DLD1 (cell line): Measurements from ENCODE around the gene SERPINH1.

Experiments
- in situ Hi-C: cut with HindIII; loops from 2 replicates; pipeline ENCODE4 v1.10.0; 2017; ENCODE audit warnings: low sequenced_read_pairs

SERPINH1 gene

DNA sequence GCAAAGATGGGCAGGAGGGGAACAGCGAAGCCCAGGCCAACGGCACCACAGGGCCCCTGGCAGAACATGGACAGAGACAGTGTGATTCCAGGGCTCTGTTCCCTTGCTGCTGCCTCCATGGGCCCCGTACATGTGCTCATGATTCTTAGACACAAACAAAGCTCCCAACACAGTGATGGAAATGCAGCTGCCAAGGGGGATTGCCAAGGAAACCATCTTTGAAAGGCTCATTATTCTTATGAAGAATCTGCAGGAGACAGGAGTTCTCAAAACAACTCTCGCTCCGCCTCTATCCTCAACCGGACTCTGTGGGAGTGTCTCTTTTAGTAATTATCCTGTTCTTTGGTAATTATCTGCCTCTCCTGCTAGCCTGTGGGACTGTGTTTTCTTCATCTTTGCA lies 32.2 kb downstream of the SERPINH1 start:
- in situ Hi-C loops: no loop called here

DNA sequence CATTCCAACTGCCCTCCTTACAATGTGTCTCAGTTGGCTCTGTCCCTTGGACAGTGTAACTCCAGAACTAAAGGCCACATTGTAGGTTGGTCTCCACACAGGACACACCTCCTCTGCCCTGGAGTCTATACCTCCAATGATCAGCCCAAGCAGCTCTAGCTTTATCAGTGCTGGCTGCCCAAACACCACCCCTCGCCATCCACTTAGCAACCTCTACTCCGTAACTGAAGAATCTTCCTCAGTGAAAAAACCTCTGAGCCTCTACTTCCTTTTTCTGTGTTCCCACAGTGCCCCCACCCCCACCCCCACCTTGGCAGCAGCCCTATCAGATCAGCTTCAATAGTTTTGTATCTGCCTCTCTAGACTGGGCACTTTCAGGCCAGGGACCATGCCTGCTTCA lies 33.4 kb downstream of the SERPINH1 start:
- in situ Hi-C loops: loop anchor here (5.0 kb wide), 1 partner anchor 73 kb away; no protein-coding TSS in a partner anchor

DNA sequence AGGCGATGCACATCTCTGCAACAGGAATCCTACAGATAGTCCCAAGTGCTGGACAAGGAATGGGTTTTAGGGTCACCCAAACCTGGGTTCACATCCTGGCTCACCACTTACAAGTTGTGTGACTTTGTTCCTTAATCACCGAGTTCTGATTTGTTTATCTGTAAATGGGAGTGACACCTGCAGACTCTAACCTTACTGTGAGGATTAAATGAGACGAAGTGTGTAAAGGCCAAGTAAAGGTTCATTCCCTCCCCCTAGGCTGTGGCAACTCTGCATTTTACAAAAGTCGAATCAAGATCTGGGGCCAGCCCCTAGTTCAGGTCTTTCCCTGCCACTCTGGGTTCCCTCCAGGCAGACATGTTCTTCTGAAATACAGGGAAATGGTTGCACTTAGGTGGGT lies 34.9 kb downstream of the SERPINH1 start:
- in situ Hi-C loops: loop anchor here (5.0 kb wide), 1 partner anchor 75 kb away; no protein-coding TSS in a partner anchor

DNA sequence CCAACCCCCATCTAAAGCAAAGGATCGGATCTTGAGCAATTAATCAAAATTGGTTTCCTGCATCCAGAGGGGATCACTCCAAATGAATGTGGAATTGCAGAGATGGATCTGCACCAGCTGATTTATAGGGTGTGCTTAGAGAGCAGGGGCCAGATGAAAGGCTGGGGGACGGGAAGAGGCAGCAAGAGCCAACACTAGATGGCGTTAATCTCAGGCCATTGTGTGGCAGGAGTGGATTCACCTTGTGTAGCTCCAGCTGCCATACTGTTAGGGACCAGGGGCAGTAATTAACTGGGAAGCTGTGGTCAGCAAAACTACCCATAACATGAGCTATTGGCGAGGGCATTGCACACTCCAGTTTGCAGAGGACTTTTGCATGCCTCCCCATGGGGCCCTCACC lies 35.6 kb downstream of the SERPINH1 start:
- in situ Hi-C loops: loop anchor here (5.0 kb wide), 1 partner anchor 75 kb away; no protein-coding TSS in a partner anchor

DNA sequence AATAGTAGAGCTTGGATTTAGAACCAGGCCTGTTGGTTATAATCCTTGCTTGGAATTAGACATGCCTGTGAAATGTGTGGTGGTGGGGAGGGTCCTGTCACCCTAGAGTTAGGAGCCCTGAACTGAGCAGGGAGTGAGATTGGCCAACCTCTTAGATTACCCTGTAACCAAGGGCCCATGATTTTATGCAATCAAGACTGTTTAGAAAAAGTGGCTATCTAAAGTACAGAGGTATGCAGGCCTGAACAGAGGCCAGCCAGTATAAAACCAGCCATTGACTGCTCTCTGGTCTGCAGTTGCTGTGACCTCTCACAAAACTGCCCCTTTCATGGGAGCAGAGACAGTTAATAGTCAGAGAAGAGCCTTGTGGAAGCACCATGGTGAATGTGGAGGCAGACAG lies 36.2 kb downstream of the SERPINH1 start:
- in situ Hi-C loops: loop anchor here (5.0 kb wide), 1 partner anchor 76 kb away; no protein-coding TSS in a partner anchor

DNA sequence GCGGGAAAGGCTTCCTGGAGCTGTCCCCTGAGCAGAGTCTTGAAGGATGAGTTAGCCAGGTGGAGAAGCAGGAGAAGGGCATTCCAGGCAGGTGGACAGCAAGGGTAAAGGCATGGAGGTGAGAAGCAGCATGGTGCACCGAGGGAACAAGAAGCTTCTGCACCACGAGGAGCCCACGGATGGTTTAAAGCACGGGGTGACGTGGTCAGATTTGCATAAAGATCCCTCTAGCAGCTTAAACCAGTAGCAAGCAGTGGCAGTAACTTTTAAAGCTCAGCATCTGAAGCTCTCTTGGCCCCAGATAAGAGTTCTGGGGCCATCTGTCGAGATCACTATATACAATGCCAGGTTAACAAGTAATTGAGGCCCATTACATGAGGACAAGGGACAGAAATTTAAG lies 36.8 kb downstream of the SERPINH1 start:
- in situ Hi-C loops: loop anchor here (5.0 kb wide), 1 partner anchor 77 kb away; no protein-coding TSS in a partner anchor

DNA sequence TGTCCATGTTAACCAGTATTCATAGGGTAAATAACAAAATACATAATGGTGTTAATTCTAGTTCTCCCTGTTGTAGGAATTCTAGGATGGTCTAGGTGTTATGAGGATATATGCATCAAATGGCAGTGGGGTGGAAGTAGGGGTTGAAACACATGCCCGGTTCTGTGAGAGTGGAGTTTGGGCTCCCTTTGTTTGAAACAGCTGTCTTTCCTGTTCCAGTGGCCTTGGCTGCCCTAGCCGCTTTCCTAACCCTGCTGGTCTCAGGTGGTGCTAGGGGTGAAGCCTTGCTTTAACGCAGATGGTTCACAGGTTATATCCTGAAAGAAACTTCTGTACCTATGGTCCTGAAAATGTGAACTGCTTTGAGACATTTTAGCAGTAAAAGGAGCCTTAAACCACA lies 38.3 kb downstream of the SERPINH1 start:
- in situ Hi-C loops: no loop called here

DNA sequence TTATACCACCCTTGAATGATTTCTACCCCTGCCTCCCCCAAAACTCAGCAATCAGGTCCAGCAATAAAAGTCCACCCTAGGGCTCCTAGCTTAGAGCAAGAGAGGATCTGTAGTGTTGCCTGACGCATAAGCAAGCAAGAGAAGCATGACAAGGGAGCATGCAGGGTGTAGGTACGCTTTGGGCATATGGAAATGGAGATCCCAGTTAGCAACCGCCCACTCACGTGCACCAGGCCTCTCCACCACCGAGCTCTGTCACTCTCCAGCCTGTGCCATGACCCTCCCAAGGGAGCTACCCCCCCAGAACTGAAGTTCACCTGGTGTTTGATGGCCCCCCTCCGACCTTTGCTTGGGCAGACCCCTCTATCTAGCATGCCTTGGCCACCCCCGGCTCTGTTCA lies 39.4 kb downstream of the SERPINH1 start:
- in situ Hi-C loops: no loop called here

DNA sequence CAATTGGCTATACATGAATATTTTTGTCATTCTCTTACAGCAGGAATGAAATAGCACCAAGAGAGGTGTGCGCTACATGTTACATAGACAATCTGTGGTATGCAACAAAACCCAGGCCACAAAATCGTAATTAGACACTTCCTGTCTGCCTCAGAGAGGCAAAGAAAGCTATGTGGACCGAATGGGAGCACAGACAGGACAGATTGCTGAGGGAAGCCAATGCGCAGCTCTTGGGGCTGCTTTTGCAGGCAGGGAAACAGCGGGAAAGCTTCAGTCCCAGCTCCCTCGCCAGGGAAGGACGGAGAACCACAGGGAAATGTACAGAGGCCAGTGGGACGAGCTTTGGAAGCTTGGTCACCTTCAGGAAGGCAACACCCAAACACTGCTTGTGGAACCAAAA lies 40.9 kb downstream of the SERPINH1 start:
- in situ Hi-C loops: no loop called here

DNA sequence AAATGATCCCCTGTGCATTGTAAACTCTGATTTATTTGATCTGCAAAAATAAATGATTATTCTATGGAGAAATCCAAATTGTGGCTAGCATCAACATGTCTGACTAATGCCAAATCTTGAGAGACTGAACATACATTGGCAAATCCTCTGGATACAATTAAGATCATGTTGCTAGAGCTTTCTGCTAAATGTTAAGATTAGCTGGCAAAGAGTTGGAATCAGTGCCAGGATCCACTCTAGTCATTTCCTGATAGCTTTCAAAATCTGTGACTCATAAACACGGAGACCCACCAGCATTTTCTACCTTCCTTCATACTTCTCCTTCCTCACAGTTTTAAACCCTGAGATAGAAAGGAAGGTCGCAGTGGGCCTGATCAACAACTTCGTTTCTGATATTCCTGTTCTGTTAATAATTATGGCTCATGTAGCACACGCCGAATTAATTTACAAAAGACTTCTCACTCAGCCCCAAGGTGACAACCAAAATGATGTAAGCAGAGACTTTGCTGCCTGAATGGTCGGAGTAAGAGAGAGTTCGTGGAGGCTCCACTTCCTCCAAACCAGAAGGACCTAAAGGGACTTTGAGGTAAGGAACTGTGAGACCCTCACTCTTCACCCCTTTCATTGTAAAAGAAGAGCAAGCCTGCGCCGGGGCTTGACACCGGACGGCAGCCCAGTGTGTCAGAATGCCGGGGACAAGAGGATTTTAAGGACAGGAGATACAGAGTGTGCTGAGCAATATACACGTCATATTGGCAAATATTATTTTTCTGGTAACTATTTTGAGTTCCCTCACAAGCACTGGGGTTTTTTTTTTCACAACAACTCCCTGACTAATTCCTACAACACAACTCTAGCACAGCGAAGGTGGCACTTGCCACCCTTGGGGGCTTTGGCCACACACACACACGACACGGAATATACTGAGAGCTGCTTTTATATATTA lies 42.0 kb downstream of the SERPINH1 start:
- in situ Hi-C loops: no loop called here

DNA sequence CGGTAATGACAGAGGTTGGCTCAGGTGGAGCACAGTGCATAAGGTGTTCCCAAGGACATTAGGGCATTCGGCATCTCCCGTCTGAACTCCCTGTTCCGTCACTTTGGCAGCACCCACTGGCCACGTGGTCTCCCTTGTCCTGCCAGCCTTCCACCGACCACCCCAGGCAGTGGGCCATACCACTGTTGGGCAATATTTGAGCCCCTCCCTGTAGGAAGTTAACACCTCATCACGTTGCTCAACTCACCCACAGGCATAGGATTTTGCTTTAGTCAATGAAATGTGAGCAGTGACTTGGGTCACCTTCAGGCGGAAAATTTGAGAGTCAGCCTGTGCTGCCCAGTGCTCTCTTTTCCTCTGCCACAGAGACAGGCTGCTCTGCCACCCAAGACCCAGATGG lies 44.0 kb downstream of the SERPINH1 start:
- in situ Hi-C loops: no loop called here

DNA sequence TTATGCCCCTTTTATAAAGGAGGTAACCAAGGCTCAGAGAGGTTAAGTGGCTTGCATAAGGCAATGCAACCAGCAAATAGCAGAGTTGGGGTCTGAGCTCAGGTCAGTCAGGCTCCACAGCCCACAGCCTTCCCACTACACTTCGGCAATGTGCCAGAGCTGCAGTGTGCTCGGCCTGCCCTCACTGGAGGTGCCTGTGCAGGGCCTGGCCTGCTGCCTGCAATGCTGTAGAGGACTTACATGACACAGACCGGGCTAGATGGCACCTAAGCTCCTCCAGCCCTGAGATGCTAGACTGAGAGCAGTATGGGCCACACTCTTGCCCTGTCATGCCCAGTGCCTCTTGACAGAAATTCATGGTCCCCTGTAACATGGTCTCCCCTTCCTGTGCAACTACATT lies 49.8 kb downstream of the SERPINH1 start:
- in situ Hi-C loops: no loop called here

DNA sequence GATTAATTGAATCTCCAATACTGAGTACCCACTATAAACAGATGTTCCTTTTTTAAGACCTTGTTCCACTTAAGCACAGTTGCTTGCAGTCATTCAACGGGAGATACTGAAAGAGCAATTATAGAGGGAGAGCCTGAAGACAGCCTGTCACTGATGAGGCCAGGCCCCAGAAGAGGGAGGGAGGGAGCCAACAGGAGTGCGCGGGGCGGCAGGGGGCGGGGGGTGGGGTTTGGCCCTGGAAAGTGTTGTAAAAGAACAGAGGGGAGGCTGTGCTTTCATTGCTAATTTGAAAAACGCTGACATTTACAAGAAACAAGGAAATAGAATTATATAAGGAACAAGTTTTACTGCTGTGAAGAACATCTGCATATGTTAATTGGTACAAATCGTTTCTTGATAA lies 53.7 kb downstream of the SERPINH1 start:
- in situ Hi-C loops: no loop called here

DNA sequence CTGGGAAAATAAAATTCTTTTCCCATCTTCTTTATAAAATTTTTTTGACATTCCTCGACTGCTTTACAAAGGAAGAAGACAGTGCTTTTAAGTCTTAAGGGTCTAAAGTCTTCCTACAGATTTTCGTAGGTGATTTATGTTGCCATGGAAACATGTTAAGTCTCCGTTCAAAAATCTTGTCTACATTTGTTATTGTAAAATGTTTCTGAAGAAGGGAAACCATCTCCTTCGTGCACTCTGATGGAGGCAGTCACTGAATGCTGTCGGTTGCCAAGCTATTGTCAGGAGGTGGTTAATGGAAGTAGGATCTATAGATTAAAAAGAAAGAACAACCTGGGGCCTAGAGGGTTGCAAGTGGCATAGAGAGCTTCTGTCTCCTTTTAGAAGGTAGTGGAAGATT lies 54.2 kb downstream of the SERPINH1 start:
- in situ Hi-C loops: no loop called here
